HEK293 (cell line): ENCODE results near the gene DDOST.
A peak's percentile ranks its signal among the peaks of the same experiment; 100 is the strongest.

ENCODE experiments used
- CTCF ChIA-PET: fragments of 350-600 bp; formaldehyde crosslinking; extraction: SDS; loops from one replicate; lab custom pipeline; 2021; ENCODE audit warnings: antibody characterized with exemption; lab: Yijun Ruan, JAX
- POLR2A ChIA-PET: fragments of 300-600 bp; formaldehyde crosslinking; extraction: SDS; loops from one replicate; lab custom pipeline; 2020; ENCODE audit warnings: antibody characterized with exemption, inconsistent platforms; lab: Yijun Ruan, JAX
- H3K27ac ChIP-seq: fragments of 200-500 bp; sonication (Bioruptor generic); 2 replicates; pipeline ENCODE4 v1.5.1; 2014; ENCODE audit warnings: low read depth, low read length, control low read depth, inconsistent platforms; ENCODE audit errors: extremely low read depth
- H3K36me3 ChIP-seq, 2 experiments: fragments of 200-500 bp in 1 of 2; sonication (Bioruptor generic) in 1 of 2; 1 replicate in 1 of 2; 2 replicates in 1 of 2; pipeline ENCODE4 v1.5.1; 2014 to 2017; ENCODE audit warnings: inconsistent platforms in 2 of 2, low read length in 2 of 2; ENCODE audit not compliant: control insufficient read depth in 2 of 2, insufficient read depth in 1 of 2
- H3K4me1 ChIP-seq: fragments of 200-500 bp; sonication (Bioruptor generic); 2 replicates; pipeline ENCODE4 v1.5.1; 2014; ENCODE audit warnings: mild to moderate bottlenecking, low read length, inconsistent platforms; ENCODE audit not compliant: control insufficient read depth, insufficient read depth
- H3K4me3 ChIP-seq: 2 replicates; pipeline ENCODE4 v1.5.1; 2011; ENCODE audit warnings: low read depth, mild to moderate bottlenecking, control low read depth, low read length, moderate library complexity
- H3K9me3 ChIP-seq: fragments of 200-500 bp; sonication (Bioruptor generic); 2 replicates; pipeline ENCODE4 v1.5.1; 2014; ENCODE audit warnings: low read depth, low read length, inconsistent platforms; ENCODE audit not compliant: control insufficient read depth, insufficient read depth
- FEZF1 ChIP-seq: fragments of 450-650 bp; formaldehyde crosslinking; IDR thresholded peaks from 2 replicates; pipeline ENCODE4 v1.5.1; 2016; ENCODE audit warnings: missing biosample characterization, missing genetic modification characterization
- MZF1 ChIP-seq: fragments of 450-650 bp; formaldehyde crosslinking; IDR thresholded peaks from 2 replicates; pipeline ENCODE4 v1.5.1; 2017; ENCODE audit warnings: missing biosample characterization, missing genetic modification characterization, borderline replicate concordance
- OVOL3 ChIP-seq: fragments of 450-650 bp; formaldehyde crosslinking; IDR thresholded peaks from 2 replicates; pipeline ENCODE4 v1.5.1; 2016; ENCODE audit warnings: missing biosample characterization, missing genetic modification characterization
- REPIN1 ChIP-seq: fragments of 450-650 bp; formaldehyde crosslinking; IDR thresholded peaks from 2 replicates; pipeline ENCODE4 v1.5.1; 2017; ENCODE audit warnings: missing biosample characterization, missing genetic modification characterization, low read depth
- ZBTB21 ChIP-seq: fragments of 450-650 bp; formaldehyde crosslinking; IDR thresholded peaks from 2 replicates; pipeline ENCODE4 v1.5.1; 2017; ENCODE audit warnings: missing biosample characterization, missing genetic modification characterization
- ZIC2 ChIP-seq: fragments of 450-650 bp; formaldehyde crosslinking; IDR thresholded peaks from 2 replicates; pipeline ENCODE4 v1.5.1; 2016; ENCODE audit warnings: missing biosample characterization, missing genetic modification characterization
- ZNF112 ChIP-seq: fragments of 450-650 bp; formaldehyde crosslinking; IDR thresholded peaks from 2 replicates; pipeline ENCODE4 v1.5.0; 2017; ENCODE audit warnings: missing biosample characterization, missing genetic modification characterization
- ZNF155 ChIP-seq: fragments of 450-650 bp; formaldehyde crosslinking; IDR thresholded peaks from 2 replicates; pipeline ENCODE4 v1.5.1; 2016; ENCODE audit warnings: missing biosample characterization, missing genetic modification characterization
- ZNF16 ChIP-seq: fragments of 450-650 bp; formaldehyde crosslinking; IDR thresholded peaks from 2 replicates; pipeline ENCODE4 v1.5.1; 2016; ENCODE audit warnings: low read depth, missing biosample characterization, missing genetic modification characterization
- ZNF211 ChIP-seq: fragments of 450-650 bp; formaldehyde crosslinking; IDR thresholded peaks from 2 replicates; pipeline ENCODE4 v1.5.1; 2016; ENCODE audit warnings: low read depth, missing biosample characterization, missing genetic modification characterization
- ZNF23 ChIP-seq: fragments of 450-650 bp; formaldehyde crosslinking; IDR thresholded peaks from 2 replicates; pipeline ENCODE4 v1.5.1; 2016; ENCODE audit warnings: missing biosample characterization, missing genetic modification characterization, borderline replicate concordance
- ZNF266 ChIP-seq: fragments of 450-650 bp; formaldehyde crosslinking; IDR thresholded peaks from 2 replicates; pipeline ENCODE4 v1.5.1; 2016; ENCODE audit warnings: missing biosample characterization, missing genetic modification characterization, low read depth
- ZNF311 ChIP-seq: fragments of 450-650 bp; formaldehyde crosslinking; IDR thresholded peaks from 2 replicates; pipeline ENCODE4 v1.5.1; 2017; ENCODE audit warnings: missing biosample characterization, missing genetic modification characterization, borderline replicate concordance
- ZNF398 ChIP-seq: fragments of 450-650 bp; formaldehyde crosslinking; IDR thresholded peaks from 2 replicates; pipeline ENCODE4 v1.5.1; 2017; ENCODE audit warnings: missing biosample characterization, missing genetic modification characterization
- ZNF426 ChIP-seq: fragments of 450-650 bp; formaldehyde crosslinking; IDR thresholded peaks from 2 replicates; pipeline ENCODE4 v1.5.1; 2017; ENCODE audit warnings: missing biosample characterization, missing genetic modification characterization, mild to moderate bottlenecking, inconsistent platforms, moderate library complexity
- ZNF473 ChIP-seq: fragments of 450-650 bp; formaldehyde crosslinking; IDR thresholded peaks from 2 replicates; pipeline ENCODE4 v1.5.1; 2017; ENCODE audit warnings: missing biosample characterization, missing genetic modification characterization
- ZNF529 ChIP-seq: fragments of 450-650 bp; formaldehyde crosslinking; IDR thresholded peaks from 2 replicates; pipeline ENCODE4 v1.5.1; 2017; ENCODE audit warnings: missing genetic modification characterization, missing biosample characterization; ENCODE audit not compliant: insufficient replicate concordance
- ZNF600 ChIP-seq: fragments of 450-650 bp; formaldehyde crosslinking; IDR thresholded peaks from 2 replicates; pipeline ENCODE4 v1.5.1; 2016; ENCODE audit warnings: missing biosample characterization, missing genetic modification characterization
- ZNF623 ChIP-seq: fragments of 450-650 bp; formaldehyde crosslinking; IDR thresholded peaks from 2 replicates; pipeline ENCODE4 v1.5.1; 2016; ENCODE audit warnings: missing biosample characterization, missing genetic modification characterization
- ZNF670 ChIP-seq: fragments of 450-650 bp; formaldehyde crosslinking; IDR thresholded peaks from 2 replicates; pipeline ENCODE4 v1.5.1; 2016; ENCODE audit warnings: missing biosample characterization, missing genetic modification characterization, low read depth
- ZNF692 ChIP-seq: fragments of 450-650 bp; formaldehyde crosslinking; IDR thresholded peaks from 2 replicates; pipeline ENCODE4 v1.5.1; 2016; ENCODE audit warnings: missing biosample characterization, missing genetic modification characterization
- ZNF768 ChIP-seq: fragments of 450-650 bp; formaldehyde crosslinking; IDR thresholded peaks from 2 replicates; pipeline ENCODE4 v1.5.1; 2018; ENCODE audit warnings: missing biosample characterization, mild to moderate bottlenecking, missing genetic modification characterization
- TF ChIP-seq, protein P1 (sequence below): IDR thresholded peaks from 2 replicates; pipeline ENCODE4 v1.6.1; 2011; ENCODE audit warnings: mild to moderate bottlenecking, low read depth, low read length, borderline replicate concordance
- TF ChIP-seq, protein P2 (sequence below): fragments of 450-650 bp; formaldehyde crosslinking; IDR thresholded peaks from 2 replicates; pipeline ENCODE4 v1.5.1; 2016; ENCODE audit warnings: missing biosample characterization, missing genetic modification characterization

The DDOST gene

DNA sequence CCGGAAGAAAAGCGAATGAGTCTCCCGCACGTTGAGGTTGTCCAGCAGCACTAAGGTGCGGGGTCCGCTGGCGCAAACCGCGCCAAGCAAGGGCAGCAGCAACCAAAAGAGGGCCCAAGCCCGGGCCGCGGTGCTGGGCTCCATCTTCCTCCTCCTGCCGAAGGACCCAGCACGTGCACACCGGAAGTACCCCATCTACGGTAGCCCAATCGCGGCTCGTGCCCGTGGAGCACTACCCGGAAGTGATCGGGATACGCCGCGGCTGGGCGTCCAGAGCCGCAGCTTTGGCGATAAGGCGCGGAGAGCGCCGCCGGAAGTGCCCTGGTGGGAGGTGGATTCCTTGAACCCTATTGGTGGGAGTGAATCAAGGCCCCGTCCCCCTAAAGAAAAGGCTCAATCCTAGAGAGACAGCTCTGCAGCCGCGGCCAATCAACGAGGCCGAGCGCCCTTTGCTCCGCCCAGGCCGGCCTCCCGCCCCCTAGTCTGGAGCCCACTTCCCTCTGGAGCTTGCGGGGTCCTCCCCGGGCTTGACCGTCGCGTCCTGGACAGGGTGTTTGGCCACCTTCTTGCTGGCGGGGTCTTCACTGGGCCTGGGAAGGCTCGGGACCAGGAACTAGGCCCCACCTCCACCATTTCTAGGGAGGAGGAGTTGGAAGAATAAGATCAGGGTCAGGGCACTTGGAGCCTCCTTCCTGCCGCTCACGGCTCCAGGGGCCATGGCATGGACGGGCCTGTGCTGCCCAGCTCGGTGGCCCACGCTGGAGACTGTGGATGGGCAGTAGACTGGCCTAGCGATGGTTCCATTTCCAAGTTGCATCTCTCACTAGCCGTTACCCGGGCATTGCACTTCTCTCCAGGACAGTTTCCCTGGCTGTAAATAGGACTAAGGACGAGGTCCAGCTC, at the start of gene DDOST (continued):
- TF ChIP-seq, protein P1, sequence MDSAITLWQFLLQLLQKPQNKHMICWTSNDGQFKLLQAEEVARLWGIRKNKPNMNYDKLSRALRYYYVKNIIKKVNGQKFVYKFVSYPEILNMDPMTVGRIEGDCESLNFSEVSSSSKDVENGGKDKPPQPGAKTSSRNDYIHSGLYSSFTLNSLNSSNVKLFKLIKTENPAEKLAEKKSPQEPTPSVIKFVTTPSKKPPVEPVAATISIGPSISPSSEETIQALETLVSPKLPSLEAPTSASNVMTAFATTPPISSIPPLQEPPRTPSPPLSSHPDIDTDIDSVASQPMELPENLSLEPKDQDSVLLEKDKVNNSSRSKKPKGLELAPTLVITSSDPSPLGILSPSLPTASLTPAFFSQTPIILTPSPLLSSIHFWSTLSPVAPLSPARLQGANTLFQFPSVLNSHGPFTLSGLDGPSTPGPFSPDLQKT, result peak; percentile 92
- TF ChIP-seq ZNF311, result no peak
- no peak for TF ChIP-seq MZF1
- TF ChIP-seq ZNF155 (tag by site-specific recombination), result no peak

GRCh38 chr1:20710469-20711284, 49.5 kb upstream of the DDOST start:
- Histone ChIP-seq H3K9me3 (no peaks in the 10 kb centered on the region), H3K27ac (no peak overlapping the region), H3K36me3 (peaks cover 0 to 4% of the 10 kb centered on the region in 2 experiments; a peak in 1 of 3 replicates), H3K4me3 (no peak overlapping the region), H3K4me1 (no peaks in the 10 kb centered on the region)
- TF ChIP-seq ZNF670 (tag by site-specific recombination) (no peak), FEZF1 (no peak), OVOL3 (no peak), ZIC2 (tag by site-specific recombination) (peak; percentile 83), ZNF623 (tag by site-specific recombination) (no peak)
- TF ChIP-seq, protein P2, sequence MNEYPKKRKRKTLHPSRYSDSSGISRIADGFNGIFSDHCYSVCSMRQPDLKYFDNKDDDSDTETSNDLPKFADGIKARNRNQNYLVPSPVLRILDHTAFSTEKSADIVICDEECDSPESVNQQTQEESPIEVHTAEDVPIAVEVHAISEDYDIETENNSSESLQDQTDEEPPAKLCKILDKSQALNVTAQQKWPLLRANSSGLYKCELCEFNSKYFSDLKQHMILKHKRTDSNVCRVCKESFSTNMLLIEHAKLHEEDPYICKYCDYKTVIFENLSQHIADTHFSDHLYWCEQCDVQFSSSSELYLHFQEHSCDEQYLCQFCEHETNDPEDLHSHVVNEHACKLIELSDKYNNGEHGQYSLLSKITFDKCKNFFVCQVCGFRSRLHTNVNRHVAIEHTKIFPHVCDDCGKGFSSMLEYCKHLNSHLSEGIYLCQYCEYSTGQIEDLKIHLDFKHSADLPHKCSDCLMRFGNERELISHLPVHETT, result no peak
- ChIA-PET POLR2A (no interaction called here), CTCF (interaction anchor here (0.5 to 1.7 kb wide), 3 partner anchors 14 to 145 kb away, joined by 4 to 7 read pairs (median 5); no protein-coding TSS in a partner anchor)

GRCh38 chr1:20709868-20710267, 48.7 kb upstream of the DDOST start:
- CTCF ChIA-PET, result interaction anchor here (1.7 kb wide), 1 partner anchor 13 kb away, joined by 7 read pairs; no protein-coding TSS in a partner anchor
- POLR2A ChIA-PET, result no interaction called here
- TF ChIP-seq ZNF266 (tag by site-specific recombination) (no peak), ZNF768 (tag by site-specific recombination) (no peak), OVOL3 (no peak), ZBTB21 (tag by site-specific recombination) (no peak), ZNF426 (tag by site-specific recombination) (no peak), ZNF398 (tag by site-specific recombination) (no peak), ZNF23 (tag by site-specific recombination) (no peak), ZNF600 (tag by site-specific recombination) (no peak), ZNF473 (tag by site-specific recombination) (no peak), ZNF211 (tag by site-specific recombination) (no peak), ZNF529 (tag by site-specific recombination) (no peak), ZNF112 (tag by site-specific recombination) (no peak), ZNF16 (tag by site-specific recombination) (no peak), REPIN1 (tag by site-specific recombination) (no peak), ZNF692 (tag by site-specific recombination) (no peak)
- TF ChIP-seq, protein P2, result no peak

More at GRCh38 chr1:20709868-20710267, 48.7 kb upstream of the DDOST start:
- H3K4me1 ChIP-seq, result no peaks in the 10 kb centered on the region
- no peaks in the 10 kb centered on the region for H3K9me3 ChIP-seq
- H3K4me3 ChIP-seq, result no peak overlapping the region
- no peak overlapping the region for H3K27ac ChIP-seq
- H3K36me3 ChIP-seq, result peaks cover 0 to 5% of the 10 kb centered on the region in 2 experiments; a peak in 1 of 3 replicates
